WTC11 (cell line): ENCODE measurements around the gene GABRB2. TPM values are rescaled to one million over a fixed set of nuclear protein-coding genes. Genes with fewer than 3 reads are reported as not detected.

Experiments
- ATAC-seq: fragments of 200-7000 bp; cut with Tn5 transposase; 2 replicates; pipeline ENCODE4 v1.10.0; 2021; ENCODE audit warnings: mild to moderate bottlenecking, moderate library complexity
- CTCF ChIA-PET: fragments of 300-600 bp; sonication (Branson Sonifier 250); formaldehyde crosslinking; loops from one replicate; lab custom pipeline; 2021; ENCODE audit warnings: antibody characterized with exemption; lab: Charles Lee
- POLR2A ChIA-PET: fragments of 350-600 bp; sonication (Branson Sonifier 250); formaldehyde crosslinking; loops from one replicate; lab custom pipeline; 2021; ENCODE audit warnings: antibody characterized with exemption; lab: Charles Lee
- DNase-seq: peaks from one replicate; pipeline ENCODE4 v3.0.0; 2021; ENCODE audit warnings: low spot score
- H3K27ac Mint-ChIP-seq: 2 replicates; pipeline ENCODE4 v1.8.0; 2021; ENCODE audit warnings: mixed read lengths
- H3K27me3 Mint-ChIP-seq: 2 replicates; pipeline ENCODE4 v1.8.0; 2021; ENCODE audit warnings: low read depth, mild to moderate bottlenecking, moderate library complexity, mixed read lengths
- H3K36me3 Mint-ChIP-seq: 2 replicates; pipeline ENCODE4 v1.8.0; 2021; ENCODE audit warnings: mixed read lengths
- H3K4me1 Mint-ChIP-seq: 2 replicates; pipeline ENCODE4 v1.8.0; 2022; ENCODE audit warnings: mixed read lengths
- H3K4me3 Mint-ChIP-seq: 2 replicates; pipeline ENCODE4 v1.8.0; 2021; ENCODE audit warnings: mild to moderate bottlenecking, moderate library complexity, mixed read lengths
- H3K9me3 Mint-ChIP-seq: 2 replicates; pipeline ENCODE4 v1.8.0; 2021; ENCODE audit warnings: mixed read lengths
- CBFB ChIP-seq: sonication (generic); formaldehyde crosslinking; IDR thresholded peaks from 2 replicates; pipeline ENCODE4 v1.8.1; 2022; ENCODE audit warnings: mild to moderate bottlenecking, low read depth, missing genetic modification reagents
- ELF4 ChIP-seq: sonication (generic); formaldehyde crosslinking; IDR thresholded peaks from 2 replicates; pipeline ENCODE4 v1.8.1; 2022; ENCODE audit warnings: low read depth, mild to moderate bottlenecking, moderate library complexity, missing genetic modification reagents
- FOXK1 ChIP-seq: sonication (generic); formaldehyde crosslinking; IDR thresholded peaks from 2 replicates; pipeline ENCODE4 v1.8.0; 2022; ENCODE audit warnings: mild to moderate bottlenecking, moderate library complexity, missing genetic modification reagents
- NR2C2 ChIP-seq: sonication (generic); formaldehyde crosslinking; IDR thresholded peaks from 2 replicates; pipeline ENCODE4 v1.8.0; 2022; ENCODE audit warnings: mild to moderate bottlenecking, missing genetic modification reagents
- SMAD3 ChIP-seq: sonication (generic); formaldehyde crosslinking; IDR thresholded peaks from 2 replicates; pipeline ENCODE4 v1.8.0; 2022; ENCODE audit warnings: missing genetic modification reagents, mild to moderate bottlenecking, borderline replicate concordance
- SMAD4 ChIP-seq: sonication (generic); formaldehyde crosslinking; IDR thresholded peaks from 2 replicates; pipeline ENCODE4 v1.8.0; 2022; ENCODE audit warnings: mild to moderate bottlenecking, missing genetic modification reagents
- SOX15 ChIP-seq: fragments of 250-450 bp; sonication (Bioruptor Pico); IDR thresholded peaks from 2 replicates; pipeline ENCODE4 v1.9.0; 2021; ENCODE audit warnings: mild to moderate bottlenecking
- TEAD4 ChIP-seq: sonication (generic); formaldehyde crosslinking; IDR thresholded peaks from 2 replicates; pipeline ENCODE4 v1.8.0; 2022; ENCODE audit warnings: mild to moderate bottlenecking, missing genetic modification reagents
- TP53 ChIP-seq: sonication (generic); formaldehyde crosslinking; IDR thresholded peaks from 2 replicates; pipeline ENCODE4 v1.8.1; 2023; ENCODE audit warnings: mild to moderate bottlenecking, missing genetic modification reagents
- USF2 ChIP-seq: sonication (generic); formaldehyde crosslinking; IDR thresholded peaks from 2 replicates; pipeline ENCODE4 v1.8.1; 2023; ENCODE audit warnings: mild to moderate bottlenecking, missing genetic modification reagents, moderate library complexity
- ZNF138 ChIP-seq: sonication (generic); formaldehyde crosslinking; conservative IDR thresholded peaks from 2 replicates; pipeline ENCODE4 v1.8.1; 2022; ENCODE audit warnings: mild to moderate bottlenecking, moderate library complexity, missing genetic modification reagents
- ZNF396 ChIP-seq: fragments of 250-450 bp; sonication (Bioruptor Pico); IDR thresholded peaks from 2 replicates; pipeline ENCODE4 v1.8.0; 2021; ENCODE audit warnings: mild to moderate bottlenecking, moderate library complexity, borderline replicate concordance
- ZNF416 ChIP-seq: fragments of 250-450 bp; sonication (Bioruptor Pico); IDR thresholded peaks from 2 replicates; pipeline ENCODE4 v1.9.0; 2021; ENCODE audit warnings: mild to moderate bottlenecking, inconsistent platforms
- total RNA-seq: library from RNA; stranded (reverse); gene quantifications from 3 replicates; pipeline ENCODE4 v1.2.3, GENCODE V29; 2021
- TF ChIP-seq, protein P1 (sequence below): fragments of 250-450 bp; sonication (Bioruptor Pico); conservative IDR thresholded peaks from 2 replicates; pipeline ENCODE4 v1.9.0; 2021; ENCODE audit warnings: mild to moderate bottlenecking
- TF ChIP-seq, protein P2 (sequence below): sonication (generic); formaldehyde crosslinking; IDR thresholded peaks from 2 replicates; pipeline ENCODE4 v1.8.1; 2023; ENCODE audit warnings: mild to moderate bottlenecking, missing genetic modification reagents
- TF ChIP-seq, protein P3 (sequence below): sonication (generic); formaldehyde crosslinking; IDR thresholded peaks from 2 replicates; pipeline ENCODE4 v1.8.0; 2022; ENCODE audit warnings: mild to moderate bottlenecking, missing genetic modification reagents
- TF ChIP-seq, protein P4 (sequence below): sonication (generic); formaldehyde crosslinking; IDR thresholded peaks from 2 replicates; pipeline ENCODE4 v1.8.1; 2023; ENCODE audit warnings: mild to moderate bottlenecking, missing genetic modification reagents, moderate library complexity
- TF ChIP-seq, protein P5 (sequence below): sonication (generic); formaldehyde crosslinking; IDR thresholded peaks from 2 replicates; pipeline ENCODE4 v1.8.1; 2022; ENCODE audit warnings: low read depth, mild to moderate bottlenecking, moderate library complexity, missing genetic modification reagents, borderline replicate concordance

The GABRB2 gene
- total RNA-seq, 1 experiment from 2014 or later, result 0.79 TPM

DNA sequence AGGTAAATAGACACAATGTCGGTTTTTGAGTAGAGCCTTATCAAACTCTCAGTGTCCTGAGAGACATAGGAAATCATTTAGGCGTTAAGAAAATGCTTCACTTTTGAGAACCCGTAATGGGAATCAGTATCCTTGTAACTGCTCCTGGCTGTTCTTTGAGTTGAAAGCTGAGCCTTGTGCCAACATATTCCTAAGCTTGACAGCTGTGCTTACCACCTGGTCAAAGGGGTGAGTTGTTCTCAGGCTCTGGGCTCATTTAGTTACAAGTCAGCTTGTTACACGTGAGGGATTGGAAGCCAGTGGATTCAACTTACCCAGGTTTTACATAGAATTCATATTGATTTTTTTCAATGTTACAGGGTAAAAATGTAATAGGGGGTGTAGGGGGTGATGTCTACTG lies 145.9 kb downstream of the GABRB2 start:
- ChIA-PET CTCF (no interaction called here), POLR2A (no interaction called here)
- Mint-ChIP-seq H3K4me1 (no peaks in the 10 kb centered on the region), H3K27ac (no peak overlapping the region)
- no peak for ATAC-seq
- TF ChIP-seq NR2C2 (CRISPR knock-in tag), result no peak
- TF ChIP-seq SOX15 (CRISPR knock-in tag), result no peak
- TF ChIP-seq, all 79 proteins: peak for 0
- H3K36me3 Mint-ChIP-seq, result no peaks in the 10 kb centered on the region
- no peak overlapping the region for H3K4me3 Mint-ChIP-seq
- H3K9me3 Mint-ChIP-seq, result no peaks in the 10 kb centered on the region
- DNase-seq, result no peak
- no peaks in the 10 kb centered on the region for H3K27me3 Mint-ChIP-seq

DNA sequence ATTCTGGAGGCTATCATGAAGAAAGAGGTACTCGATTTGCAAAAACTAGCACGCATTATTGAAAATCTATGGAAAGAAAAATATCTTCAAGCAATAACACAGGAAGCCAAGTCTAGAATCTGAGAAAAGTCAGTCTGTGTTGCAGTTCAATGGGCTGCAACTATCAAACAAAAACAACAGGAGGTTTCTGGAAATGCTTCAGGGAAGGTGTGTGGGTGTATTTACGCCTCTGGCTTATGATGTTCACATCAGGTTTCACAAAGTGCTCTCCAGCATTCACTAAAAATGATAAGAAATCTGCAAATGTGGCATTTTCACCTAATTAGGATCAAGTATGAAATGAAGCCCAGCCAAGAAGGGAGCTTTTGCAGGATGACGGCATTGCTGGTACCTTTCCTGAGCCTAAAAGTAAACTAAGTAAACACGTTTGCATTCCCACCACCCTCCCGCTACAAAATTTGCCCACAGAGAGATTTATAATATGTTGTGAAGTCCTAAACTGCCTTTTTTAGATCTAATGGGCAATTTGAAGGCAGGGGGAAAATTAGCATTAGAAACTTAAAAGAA lies 146.4 kb downstream of the GABRB2 start:
- no peak for DNase-seq
- H3K4me3 Mint-ChIP-seq, result no peak overlapping the region
- no peaks in the 10 kb centered on the region for H3K27me3 Mint-ChIP-seq
- TF ChIP-seq TEAD4, result no peak
- no peak for TF ChIP-seq SMAD4 (CRISPR knock-in tag)
- no peak for TF ChIP-seq USF2 (CRISPR knock-in tag)
- TF ChIP-seq FOXK1 (CRISPR knock-in tag), result no peak
- no peak for TF ChIP-seq ZNF396 (CRISPR knock-in tag)
- no peak for TF ChIP-seq ZNF138 (CRISPR knock-in tag)
- TF ChIP-seq, protein P1, sequence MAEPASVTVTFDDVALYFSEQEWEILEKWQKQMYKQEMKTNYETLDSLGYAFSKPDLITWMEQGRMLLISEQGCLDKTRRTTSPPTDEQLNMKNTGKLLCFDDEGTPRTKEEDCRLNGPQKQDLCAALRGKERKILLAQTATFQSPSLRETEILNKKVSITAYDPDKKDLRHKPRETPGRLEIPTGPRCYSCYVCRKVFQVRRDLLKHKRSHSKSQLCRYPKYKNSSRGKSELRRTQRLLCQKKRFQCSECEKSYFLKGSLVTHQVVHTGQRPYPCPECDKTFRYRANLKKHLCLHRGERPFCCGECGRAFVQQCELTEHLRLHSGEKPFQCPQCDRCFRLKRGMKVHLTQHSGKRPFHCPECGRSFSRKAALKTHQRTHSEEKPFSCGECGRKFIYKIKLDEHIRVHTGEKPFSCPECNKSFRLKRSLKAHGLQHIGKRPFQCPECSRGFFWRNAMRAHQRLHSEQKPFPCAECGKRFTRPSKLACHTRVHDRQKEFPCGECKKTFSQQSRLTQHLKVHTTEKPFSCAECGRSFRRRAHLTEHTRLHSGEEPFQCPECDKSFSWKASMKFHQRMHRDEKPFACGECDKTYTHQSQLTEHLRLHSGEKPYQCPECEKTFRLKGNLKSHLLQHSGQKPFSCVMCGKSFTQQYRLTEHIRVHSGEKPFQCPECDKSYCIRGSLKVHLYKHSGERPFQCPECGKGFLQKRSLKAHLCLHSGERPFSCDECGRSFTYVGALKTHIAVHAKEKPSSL, result no peak
- TF ChIP-seq, protein P2, sequence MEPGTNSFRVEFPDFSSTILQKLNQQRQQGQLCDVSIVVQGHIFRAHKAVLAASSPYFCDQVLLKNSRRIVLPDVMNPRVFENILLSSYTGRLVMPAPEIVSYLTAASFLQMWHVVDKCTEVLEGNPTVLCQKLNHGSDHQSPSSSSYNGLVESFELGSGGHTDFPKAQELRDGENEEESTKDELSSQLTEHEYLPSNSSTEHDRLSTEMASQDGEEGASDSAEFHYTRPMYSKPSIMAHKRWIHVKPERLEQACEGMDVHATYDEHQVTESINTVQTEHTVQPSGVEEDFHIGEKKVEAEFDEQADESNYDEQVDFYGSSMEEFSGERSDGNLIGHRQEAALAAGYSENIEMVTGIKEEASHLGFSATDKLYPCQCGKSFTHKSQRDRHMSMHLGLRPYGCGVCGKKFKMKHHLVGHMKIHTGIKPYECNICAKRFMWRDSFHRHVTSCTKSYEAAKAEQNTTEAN, result no peak
- TF ChIP-seq SOX15 (CRISPR knock-in tag), result no peak
- TF ChIP-seq ELF4 (CRISPR knock-in tag), result no peak
- TF ChIP-seq, protein P3, sequence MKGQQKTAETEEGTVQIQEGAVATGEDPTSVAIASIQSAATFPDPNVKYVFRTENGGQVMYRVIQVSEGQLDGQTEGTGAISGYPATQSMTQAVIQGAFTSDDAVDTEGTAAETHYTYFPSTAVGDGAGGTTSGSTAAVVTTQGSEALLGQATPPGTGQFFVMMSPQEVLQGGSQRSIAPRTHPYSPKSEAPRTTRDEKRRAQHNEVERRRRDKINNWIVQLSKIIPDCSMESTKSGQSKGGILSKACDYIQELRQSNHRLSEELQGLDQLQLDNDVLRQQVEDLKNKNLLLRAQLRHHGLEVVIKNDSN, result no peak
- no peak for TF ChIP-seq CBFB (CRISPR knock-in tag)
- TF ChIP-seq, all 79 proteins: peak for 0
- no peaks in the 10 kb centered on the region for H3K36me3 Mint-ChIP-seq
- POLR2A ChIA-PET, result no interaction called here
- ATAC-seq, result no peak
- CTCF ChIA-PET, result no interaction called here
- H3K27ac Mint-ChIP-seq, result no peak overlapping the region
- H3K4me1 Mint-ChIP-seq, result no peaks in the 10 kb centered on the region
- no peaks in the 10 kb centered on the region for H3K9me3 Mint-ChIP-seq

DNA sequence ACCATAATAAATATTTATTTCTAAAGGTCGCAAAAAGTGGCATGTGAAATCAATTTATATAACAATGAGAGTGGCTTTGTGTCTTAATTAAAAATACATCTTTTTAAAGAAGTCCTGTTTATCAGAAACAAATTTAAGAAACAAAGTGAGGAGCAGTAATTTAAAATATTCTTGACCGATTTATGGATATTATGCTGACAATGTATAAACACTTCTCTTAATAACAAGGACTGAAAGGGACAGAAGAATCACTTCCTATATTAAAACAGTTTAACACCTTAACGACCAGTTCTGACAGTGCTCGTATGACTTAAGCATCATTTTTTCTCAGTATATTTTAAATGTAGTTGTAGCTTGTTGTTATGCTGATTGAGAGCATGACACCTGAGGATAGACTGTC lies 149.1 kb downstream of the GABRB2 start:
- Mint-ChIP-seq H3K36me3 (no peaks in the 10 kb centered on the region), H3K4me1 (no peaks in the 10 kb centered on the region), H3K27ac (no peak overlapping the region), H3K9me3 (no peaks in the 10 kb centered on the region), H3K27me3 (no peaks in the 10 kb centered on the region)
- ChIA-PET CTCF (no interaction called here), POLR2A (no interaction called here)
- no peak for DNase-seq
- ATAC-seq, result no peak
- no peak for TF ChIP-seq ZNF416 (CRISPR knock-in tag)
- TF ChIP-seq NR2C2 (CRISPR knock-in tag), result no peak
- TF ChIP-seq, protein P4, sequence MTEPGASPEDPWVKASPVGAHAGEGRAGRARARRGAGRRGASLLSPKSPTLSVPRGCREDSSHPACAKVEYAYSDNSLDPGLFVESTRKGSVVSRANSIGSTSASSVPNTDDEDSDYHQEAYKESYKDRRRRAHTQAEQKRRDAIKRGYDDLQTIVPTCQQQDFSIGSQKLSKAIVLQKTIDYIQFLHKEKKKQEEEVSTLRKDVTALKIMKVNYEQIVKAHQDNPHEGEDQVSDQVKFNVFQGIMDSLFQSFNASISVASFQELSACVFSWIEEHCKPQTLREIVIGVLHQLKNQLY (CRISPR knock-in tag), result no peak
- TF ChIP-seq SMAD3 (CRISPR knock-in tag), result no peak
- TF ChIP-seq, protein P3, result no peak
- no peak for TF ChIP-seq TP53 (CRISPR knock-in tag)
- TF ChIP-seq, protein P5, sequence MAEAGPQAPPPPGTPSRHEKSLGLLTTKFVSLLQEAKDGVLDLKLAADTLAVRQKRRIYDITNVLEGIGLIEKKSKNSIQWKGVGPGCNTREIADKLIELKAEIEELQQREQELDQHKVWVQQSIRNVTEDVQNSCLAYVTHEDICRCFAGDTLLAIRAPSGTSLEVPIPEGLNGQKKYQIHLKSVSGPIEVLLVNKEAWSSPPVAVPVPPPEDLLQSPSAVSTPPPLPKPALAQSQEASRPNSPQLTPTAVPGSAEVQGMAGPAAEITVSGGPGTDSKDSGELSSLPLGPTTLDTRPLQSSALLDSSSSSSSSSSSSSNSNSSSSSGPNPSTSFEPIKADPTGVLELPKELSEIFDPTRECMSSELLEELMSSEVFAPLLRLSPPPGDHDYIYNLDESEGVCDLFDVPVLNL, result no peak
- TF ChIP-seq, all 79 proteins: peak for 0
- H3K4me3 Mint-ChIP-seq, result no peak overlapping the region
